CD4-positive, alpha-beta memory T cell (primary cell): ENCODE data around the gene MLN. TPM values are rescaled to one million over a fixed set of nuclear protein-coding genes. Genes with fewer than 3 reads are reported as not detected.

Experiments
- CTCF ChIA-PET: fragments of 350-600 bp; sonication (Branson Sonifier 250); formaldehyde crosslinking; loops from one replicate; lab custom pipeline; 2021; ENCODE audit warnings: inconsistent platforms; ENCODE audit not compliant: partially characterized antibody; lab: Charles Lee
- POLR2A ChIA-PET: fragments of 350-600 bp; sonication (Branson Sonifier 250); formaldehyde crosslinking; loops from one replicate; lab custom pipeline; 2021; ENCODE audit not compliant: partially characterized antibody; lab: Charles Lee
- DNase-seq, 5 donors: peaks; one replicate each; pipeline versions ENCODE4 v3.0.0 to v3.0.0-alpha.2; 2020 to 2022; ENCODE audit warnings: mixed read lengths in 1 of 5
- H3K27ac ChIP-seq: one replicate; pipeline ENCODE4 v1.7.0; 2013; ENCODE audit warnings: low read depth, low read length
- H3K27me3 ChIP-seq: 2 replicates; pipeline ENCODE4 v1.7.0; 2013; ENCODE audit warnings: mild to moderate bottlenecking, low read length, moderate library complexity; ENCODE audit not compliant: insufficient read depth
- H3K36me3 ChIP-seq: 2 replicates; pipeline ENCODE4 v1.7.0; 2013; ENCODE audit warnings: mild to moderate bottlenecking, low read length, moderate library complexity; ENCODE audit not compliant: insufficient read depth
- H3K4me1 ChIP-seq: 2 replicates; pipeline ENCODE4 v1.7.0; 2013; ENCODE audit warnings: mild to moderate bottlenecking, low read length, moderate library complexity; ENCODE audit not compliant: insufficient read depth
- H3K4me3 ChIP-seq, 2 donors: one replicate each; pipeline ENCODE4 v1.7.0; 2013; ENCODE audit warnings: low read length in 2 of 2, mild to moderate bottlenecking in 1 of 2
- H3K9me3 ChIP-seq, 2 donors: one replicate each; pipeline ENCODE4 v1.7.0; 2013; ENCODE audit warnings: low read length in 2 of 2, control low read depth in 1 of 2; ENCODE audit not compliant: control insufficient read depth in 1 of 2
- H3K27ac Mint-ChIP-seq, 7 donors: one replicate each; pipeline ENCODE4 v1.8.0; 2020 to 2021; ENCODE audit warnings: mixed read lengths in 7 of 7, mild to moderate bottlenecking in 6 of 7, inconsistent platforms in 3 of 7, moderate library complexity in 3 of 7
- H3K27me3 Mint-ChIP-seq, 2 donors: one replicate each; pipeline ENCODE4 v1.8.0; 2020 to 2021; ENCODE audit warnings: mixed read lengths in 2 of 2
- H3K36me3 Mint-ChIP-seq, 2 donors: one replicate each; pipeline ENCODE4 v1.8.0; 2020 to 2021; ENCODE audit warnings: mixed read lengths in 2 of 2, inconsistent platforms in 1 of 2, mild to moderate bottlenecking in 1 of 2
- H3K4me1 Mint-ChIP-seq, 4 donors: one replicate each; pipeline ENCODE4 v1.8.0; 2020 to 2021; ENCODE audit warnings: mixed read lengths in 4 of 4, mild to moderate bottlenecking in 1 of 4
- H3K4me3 Mint-ChIP-seq, 8 donors: one replicate each; pipeline ENCODE4 v1.8.0; 2020 to 2021; ENCODE audit warnings: mixed read lengths in 8 of 8, mild to moderate bottlenecking in 7 of 8, moderate library complexity in 6 of 8, inconsistent platforms in 3 of 8
- H3K9me3 Mint-ChIP-seq, 8 donors: one replicate each; pipeline ENCODE4 v1.8.0; 2020 to 2021; ENCODE audit warnings: mixed read lengths in 8 of 8, mild to moderate bottlenecking in 5 of 8, inconsistent platforms in 3 of 8, moderate library complexity in 1 of 8
- intact Hi-C: fragments of 100-400 bp; cut with micrococcal nuclease; formaldehyde crosslinking; loops from one replicate; pipeline ENCODE4 v1.15.1; 2023
- polyA plus RNA-seq, 2 donors: library from polyadenylated mRNA; unstranded; fragments of 300-500 nt; fragmentation: Illumina TruSeq; gene quantifications; one replicate each; pipeline ENCODE4 v1.2.3, GENCODE V29; 2021
- total RNA-seq, 2 experiments: library from RNA; stranded (reverse); gene quantifications; one replicate each; pipeline ENCODE4 v1.2.3, GENCODE V29; 2021

The MLN gene
- total and polyA plus RNA-seq, 4 experiments from 2014 or later, result not detected

DNA sequence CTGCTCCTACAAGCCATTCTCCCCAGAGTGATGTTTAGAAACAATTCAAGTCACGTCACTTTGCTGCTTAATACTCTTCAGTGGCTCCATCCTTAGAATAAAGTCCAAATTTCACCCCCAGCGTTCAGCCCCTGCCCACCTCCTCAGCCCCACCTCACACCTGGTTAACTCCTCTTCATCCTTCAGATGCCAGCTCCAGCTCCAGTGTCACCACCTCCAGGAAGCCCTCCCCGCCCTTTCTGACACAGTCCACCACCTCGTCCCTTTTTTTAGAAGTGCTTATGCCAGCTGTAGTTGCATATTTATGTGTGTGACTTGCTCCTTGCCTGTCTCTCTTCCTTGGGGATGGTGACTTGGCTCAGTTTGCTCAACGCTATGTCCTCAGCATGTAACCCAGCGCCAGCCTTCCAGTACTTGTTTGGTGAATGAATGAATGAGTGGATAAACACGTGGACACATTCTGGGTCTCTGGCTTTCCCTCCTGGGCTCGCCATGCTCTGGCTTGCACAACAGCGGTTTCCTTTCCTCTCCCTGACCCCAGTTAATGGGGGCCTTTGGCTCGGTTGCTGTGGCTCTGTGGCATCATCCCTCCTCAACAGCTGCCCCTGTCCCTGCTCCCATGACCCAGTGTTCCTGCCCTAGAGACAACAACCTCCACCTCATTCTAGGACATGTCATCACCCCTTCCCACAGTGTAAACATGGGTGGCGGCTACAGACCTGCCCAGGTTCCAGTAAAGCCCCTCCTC, 53.4 kb downstream of the MLN start:
- intact Hi-C loops, result no loop called here
- DNase-seq, result no peak
- H3K27ac ChIP-seq, result no peak overlapping the region
- H3K36me3 Mint-ChIP-seq, result no peaks in the 10 kb centered on the region
- POLR2A ChIA-PET, result no interaction called here
- H3K9me3 ChIP-seq, result no peaks in the 10 kb centered on the region
- H3K4me1 Mint-ChIP-seq, result no peaks in the 10 kb centered on the region
- H3K9me3 Mint-ChIP-seq, result no peaks in the 10 kb centered on the region
- peak overlapping the region in 4 of 7 donors; percentile 5 to 72 (median 32) for H3K27ac Mint-ChIP-seq
- no peak overlapping the region for H3K4me3 Mint-ChIP-seq
- CTCF ChIA-PET, result no interaction called here
- no peaks in the 10 kb centered on the region for H3K27me3 ChIP-seq
- H3K4me3 ChIP-seq, result no peak overlapping the region
- no peaks in the 10 kb centered on the region for H3K4me1 ChIP-seq
- no peaks in the 10 kb centered on the region for H3K36me3 ChIP-seq
- H3K27me3 Mint-ChIP-seq, result peaks cover 0 to 3% of the 10 kb centered on the region in 2 donors

DNA sequence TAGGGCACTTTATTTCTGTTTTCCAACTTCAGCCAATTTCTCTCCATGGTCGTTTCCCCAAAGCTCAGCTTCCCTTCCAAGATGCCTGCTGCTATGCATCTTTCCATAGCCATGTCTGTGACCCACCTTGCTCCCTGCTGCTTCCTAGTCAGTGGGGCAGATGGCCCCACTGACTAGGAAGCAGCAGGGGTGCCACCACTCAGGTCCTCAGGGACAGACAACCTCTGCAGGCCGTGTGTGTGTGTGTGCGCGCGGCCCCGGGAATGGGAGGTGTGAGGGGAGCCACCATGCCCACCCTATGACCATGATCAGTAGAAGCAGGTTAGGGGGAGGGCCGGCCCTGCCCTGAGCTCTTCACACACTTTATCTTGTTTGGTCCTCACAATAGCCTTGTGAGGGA, 54.4 kb downstream of the MLN start:
- Mint-ChIP-seq H3K27me3 (peaks cover 0 to 3% of the 10 kb centered on the region in 2 donors), H3K4me3 (no peak overlapping the region), H3K4me1 (peaks cover 0 to under 1% (median under 1%) of the 10 kb centered on the region in 4 donors), H3K36me3 (no peaks in the 10 kb centered on the region), H3K27ac (no peak overlapping the region), H3K9me3 (no peaks in the 10 kb centered on the region)
- POLR2A ChIA-PET, result interaction anchor here (0.6 kb wide), 1 partner anchor 525 kb away, joined by 5 read pairs; no protein-coding TSS in a partner anchor
- CTCF ChIA-PET, result no interaction called here
- H3K27ac ChIP-seq, result no peak overlapping the region
- H3K4me3 ChIP-seq, result no peak overlapping the region
- DNase-seq, result no peak
- no peaks in the 10 kb centered on the region for H3K27me3 ChIP-seq
- H3K36me3 ChIP-seq, result no peaks in the 10 kb centered on the region
- no peaks in the 10 kb centered on the region for H3K9me3 ChIP-seq
- no peaks in the 10 kb centered on the region for H3K4me1 ChIP-seq
- intact Hi-C loops, result no loop called here

DNA sequence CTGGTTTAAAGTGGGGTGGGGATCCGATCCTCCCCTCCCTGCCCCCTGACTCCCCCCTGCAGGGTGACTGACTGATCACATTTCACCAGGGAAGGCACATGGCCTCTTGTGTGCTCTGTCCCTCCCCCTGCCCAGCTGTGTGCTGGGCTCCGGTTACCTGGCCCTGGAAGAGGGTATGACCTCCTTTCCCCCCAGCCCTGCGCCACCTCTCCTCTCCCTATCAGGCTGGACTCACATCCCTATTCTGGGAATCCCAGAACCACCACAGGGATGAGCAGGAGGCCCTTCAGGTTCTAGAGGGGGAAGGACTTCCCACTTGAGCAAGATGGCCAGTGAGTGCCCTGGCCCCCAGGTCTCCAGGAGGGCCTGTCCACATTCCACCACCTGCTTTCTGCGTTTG, 55.0 kb downstream of the MLN start:
- Mint-ChIP-seq H3K4me1 (peaks cover 0 to 4% (median 3%) of the 10 kb centered on the region in 4 donors), H3K4me3 (no peak overlapping the region), H3K27ac (no peak overlapping the region), H3K9me3 (no peaks in the 10 kb centered on the region), H3K36me3 (no peaks in the 10 kb centered on the region), H3K27me3 (peaks cover 0 to 7% of the 10 kb centered on the region in 2 donors)
- H3K4me1 ChIP-seq, result no peaks in the 10 kb centered on the region
- DNase-seq, result no peak
- H3K9me3 ChIP-seq, result no peaks in the 10 kb centered on the region
- H3K36me3 ChIP-seq, result no peaks in the 10 kb centered on the region
- intact Hi-C loops, result no loop called here
- H3K4me3 ChIP-seq, result no peak overlapping the region
- no peak overlapping the region for H3K27ac ChIP-seq
- ChIA-PET CTCF (interaction anchor here (0.7 kb wide), 1 partner anchor 22 kb away, joined by 3 read pairs; no protein-coding TSS in a partner anchor), POLR2A (interaction anchor here (0.6 kb wide), 1 partner anchor 525 kb away, joined by 5 read pairs; no protein-coding TSS in a partner anchor)
- H3K27me3 ChIP-seq, result peaks cover 2% of the 10 kb centered on the region

DNA sequence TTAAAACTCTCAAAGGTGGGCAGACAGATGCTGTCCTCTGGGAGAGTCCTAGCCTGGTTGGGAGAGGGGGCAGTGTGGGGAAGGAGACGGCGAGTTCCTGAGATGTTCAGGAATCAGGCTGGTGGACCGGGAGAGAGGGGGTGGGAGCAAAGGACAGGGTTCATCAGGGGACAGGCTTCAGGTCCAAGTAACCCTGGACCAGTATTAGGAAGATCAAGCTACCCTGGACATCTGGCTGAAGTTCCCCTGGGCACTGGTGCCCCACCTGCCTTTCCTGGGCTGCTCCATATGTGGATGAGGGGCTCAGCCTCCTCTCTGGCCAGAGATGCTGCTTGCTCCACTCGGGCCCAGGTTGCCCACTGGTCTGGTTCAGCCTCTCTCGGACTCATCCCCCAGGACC, 56.0 kb downstream of the MLN start:
- no peak overlapping the region for H3K4me3 ChIP-seq
- DNase-seq, result no peak
- H3K27ac ChIP-seq, result no peak overlapping the region
- H3K4me1 ChIP-seq, result no peaks in the 10 kb centered on the region
- peaks cover 0 to 4% (median 3%) of the 10 kb centered on the region in 4 donors for H3K4me1 Mint-ChIP-seq
- peaks cover 5% of the 10 kb centered on the region for H3K27me3 ChIP-seq
- ChIA-PET CTCF (interaction anchor here (0.6 to 1.1 kb wide), 2 partner anchors 21 to 416 kb away, joined by 3 read pairs; no protein-coding TSS in a partner anchor), POLR2A (no interaction called here)
- intact Hi-C loops, result no loop called here
- no peaks in the 10 kb centered on the region for H3K9me3 Mint-ChIP-seq
- peaks cover 0 to 7% of the 10 kb centered on the region in 2 donors for H3K27me3 Mint-ChIP-seq
- H3K36me3 ChIP-seq, result no peaks in the 10 kb centered on the region
- no peak overlapping the region for H3K4me3 Mint-ChIP-seq
- no peaks in the 10 kb centered on the region for H3K9me3 ChIP-seq
- H3K36me3 Mint-ChIP-seq, result no peaks in the 10 kb centered on the region
- H3K27ac Mint-ChIP-seq, result no peak overlapping the region

DNA sequence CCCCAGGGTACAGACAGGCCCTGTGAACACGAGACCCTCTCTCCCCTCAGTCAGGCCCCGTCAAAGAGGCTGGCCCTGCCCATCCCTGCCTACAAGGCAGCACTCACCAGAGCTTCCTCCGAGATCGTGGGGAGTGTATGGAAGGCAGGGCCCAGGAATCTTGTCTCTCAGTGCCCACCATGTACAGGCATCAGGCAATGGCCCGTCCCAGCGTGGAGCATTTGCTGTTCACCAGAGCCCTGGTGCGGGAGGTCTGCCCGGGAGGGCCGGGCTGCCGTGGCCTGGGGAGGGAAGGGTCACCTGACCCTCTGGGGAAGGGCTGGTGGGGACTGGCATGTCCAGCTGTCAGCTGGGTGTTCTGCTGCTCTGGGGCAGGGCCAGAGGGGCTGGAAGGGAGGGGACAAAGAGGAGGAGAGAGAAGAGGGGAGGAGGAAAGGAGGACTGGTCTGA, 57.1 kb downstream of the MLN start, which contains the start of gene IP6K3:
Gene IP6K3, minus strand, starts transcription at position 255 of the 450 bp plus-strand sequence. CDS start 11,429 bp downstream, outside the sequence.
- Histone ChIP-seq H3K27ac (no peak within 1 kb of the TSS), H3K9me3 (no peaks in the 10 kb centered on the region), H3K27me3 (peaks cover 7% of the 10 kb centered on the region), H3K4me3 (no peak within 1 kb of the TSS), H3K4me1 (no peaks in the 10 kb centered on the region), H3K36me3 (no peaks in the 10 kb centered on the region)
- Mint-ChIP-seq H3K4me1 (peaks cover 0 to 4% (median 3%) of the 10 kb centered on the region in 4 donors), H3K36me3 (no peaks in the 10 kb centered on the region), H3K4me3 (no peak within 1 kb of the TSS), H3K27ac (no peak within 1 kb of the TSS), H3K27me3 (peaks cover 0 to 7% of the 10 kb centered on the region in 2 donors), H3K9me3 (no peaks in the 10 kb centered on the region)
- ChIA-PET POLR2A (no interaction called here), CTCF (interaction anchor here (1.0 to 5.1 kb wide), 4 partner anchors 21 to 280 kb away, joined by 3 to 42 read pairs (median 5); partner anchors contain the start of gene UQCC2)
- intact Hi-C loops, result no loop called here
- DNase-seq, result no peak

DNA sequence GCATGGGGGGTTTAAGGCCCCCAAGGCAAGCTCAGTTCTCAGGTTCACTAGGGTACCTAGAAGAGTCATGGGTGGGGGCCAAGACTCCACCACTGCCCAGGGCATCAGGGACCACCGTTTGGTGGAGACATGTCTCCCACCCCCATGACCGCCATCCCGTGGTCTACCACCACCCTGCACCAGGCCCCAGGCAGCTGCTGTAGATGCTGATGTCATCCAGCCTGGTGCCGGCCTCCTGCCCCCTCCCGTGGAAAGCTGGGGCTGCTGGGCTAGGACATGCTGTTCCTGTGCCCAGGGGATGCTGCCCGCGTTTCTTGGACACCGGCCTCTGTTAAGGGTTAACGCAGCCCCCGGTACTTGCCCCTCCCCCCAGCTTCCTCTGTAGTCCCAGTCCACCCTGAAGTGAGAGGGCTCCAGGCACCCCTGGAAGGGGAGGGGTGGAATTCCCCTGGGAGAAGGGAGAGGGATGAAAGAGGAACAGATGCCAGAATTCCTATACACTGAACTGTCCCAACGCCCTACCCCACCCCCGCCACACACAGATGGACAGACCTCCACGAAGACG, 57.7 kb downstream of the MLN start:
- Histone ChIP-seq H3K9me3 (no peaks in the 10 kb centered on the region), H3K36me3 (no peaks in the 10 kb centered on the region), H3K27me3 (peaks cover 7% of the 10 kb centered on the region), H3K4me1 (no peaks in the 10 kb centered on the region), H3K4me3 (no peak overlapping the region), H3K27ac (no peak overlapping the region)
- DNase-seq, result no peak
- ChIA-PET CTCF (interaction anchor here (1.0 to 5.1 kb wide), 5 partner anchors 8 to 280 kb away, joined by 3 to 42 read pairs (median 7); partner anchors contain the start of gene UQCC2), POLR2A (no interaction called here)
- H3K4me3 Mint-ChIP-seq, result no peak overlapping the region
- no peak overlapping the region for H3K27ac Mint-ChIP-seq
- H3K4me1 Mint-ChIP-seq, result peaks cover 0 to 4% (median 3%) of the 10 kb centered on the region in 4 donors
- intact Hi-C loops, result no loop called here
- no peaks in the 10 kb centered on the region for H3K9me3 Mint-ChIP-seq
- peaks cover 0 to 7% of the 10 kb centered on the region in 2 donors for H3K27me3 Mint-ChIP-seq
- no peaks in the 10 kb centered on the region for H3K36me3 Mint-ChIP-seq

DNA sequence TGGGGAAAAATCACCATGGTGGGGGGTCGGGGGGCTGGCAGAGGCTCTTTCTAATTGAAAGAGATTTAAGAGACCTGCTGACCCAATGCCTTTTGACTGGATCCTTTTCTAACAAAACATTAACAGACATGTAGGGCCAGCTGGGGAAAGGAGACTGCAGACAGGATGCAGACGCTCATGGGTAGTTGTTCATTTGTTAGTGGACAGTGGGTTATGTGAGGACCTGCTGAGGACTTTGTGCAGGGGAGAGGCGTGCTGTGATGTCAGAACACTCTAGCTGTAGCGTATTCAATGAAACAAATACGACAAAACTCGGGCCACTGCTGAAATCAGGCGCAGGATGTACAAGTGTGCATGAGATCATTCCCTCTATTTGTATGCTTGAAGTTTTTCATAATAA, 58.3 kb downstream of the MLN start:
- intact Hi-C loops, result loop anchor here (2.0 kb wide), 1 partner anchor 161 kb away; no protein-coding TSS in a partner anchor
- H3K27me3 ChIP-seq, result peaks cover 7% of the 10 kb centered on the region
- no peak overlapping the region for H3K27ac ChIP-seq
- no peaks in the 10 kb centered on the region for H3K36me3 ChIP-seq
- ChIA-PET POLR2A (interaction anchor here (1.2 kb wide), 1 partner anchor 34 kb away, joined by 4 read pairs; the partner anchor contains the start of gene UQCC2), CTCF (interaction anchor here (1.0 to 5.1 kb wide), 5 partner anchors 8 to 281 kb away, joined by 3 to 42 read pairs (median 7); partner anchors contain the start of gene UQCC2)
- Mint-ChIP-seq H3K27ac (peak overlapping the region in 1 of 7 donors; percentile 47), H3K36me3 (no peaks in the 10 kb centered on the region), H3K9me3 (no peaks in the 10 kb centered on the region), H3K27me3 (peaks cover 0 to 7% of the 10 kb centered on the region in 2 donors), H3K4me1 (peaks cover 0 to 4% (median 3%) of the 10 kb centered on the region in 4 donors), H3K4me3 (no peak overlapping the region)
- H3K4me3 ChIP-seq, result no peak overlapping the region
- no peaks in the 10 kb centered on the region for H3K4me1 ChIP-seq
- H3K9me3 ChIP-seq, result no peaks in the 10 kb centered on the region
- DNase-seq, result no peak
